NCI-H524 (cell line): ENCODE data around the gene HYOU1.
"Not testable (repeated sequence)": the region's sequence is repeated elsewhere in the genome, so short reads cannot be mapped to it uniquely, and the experiment has no call there.

Experiments used
- DNase-seq, 2 experiments: peaks; one replicate each; lab custom pipeline; 2025; lab: John Stamatoyannopoulos, UW

The HYOU1 gene, protein sequence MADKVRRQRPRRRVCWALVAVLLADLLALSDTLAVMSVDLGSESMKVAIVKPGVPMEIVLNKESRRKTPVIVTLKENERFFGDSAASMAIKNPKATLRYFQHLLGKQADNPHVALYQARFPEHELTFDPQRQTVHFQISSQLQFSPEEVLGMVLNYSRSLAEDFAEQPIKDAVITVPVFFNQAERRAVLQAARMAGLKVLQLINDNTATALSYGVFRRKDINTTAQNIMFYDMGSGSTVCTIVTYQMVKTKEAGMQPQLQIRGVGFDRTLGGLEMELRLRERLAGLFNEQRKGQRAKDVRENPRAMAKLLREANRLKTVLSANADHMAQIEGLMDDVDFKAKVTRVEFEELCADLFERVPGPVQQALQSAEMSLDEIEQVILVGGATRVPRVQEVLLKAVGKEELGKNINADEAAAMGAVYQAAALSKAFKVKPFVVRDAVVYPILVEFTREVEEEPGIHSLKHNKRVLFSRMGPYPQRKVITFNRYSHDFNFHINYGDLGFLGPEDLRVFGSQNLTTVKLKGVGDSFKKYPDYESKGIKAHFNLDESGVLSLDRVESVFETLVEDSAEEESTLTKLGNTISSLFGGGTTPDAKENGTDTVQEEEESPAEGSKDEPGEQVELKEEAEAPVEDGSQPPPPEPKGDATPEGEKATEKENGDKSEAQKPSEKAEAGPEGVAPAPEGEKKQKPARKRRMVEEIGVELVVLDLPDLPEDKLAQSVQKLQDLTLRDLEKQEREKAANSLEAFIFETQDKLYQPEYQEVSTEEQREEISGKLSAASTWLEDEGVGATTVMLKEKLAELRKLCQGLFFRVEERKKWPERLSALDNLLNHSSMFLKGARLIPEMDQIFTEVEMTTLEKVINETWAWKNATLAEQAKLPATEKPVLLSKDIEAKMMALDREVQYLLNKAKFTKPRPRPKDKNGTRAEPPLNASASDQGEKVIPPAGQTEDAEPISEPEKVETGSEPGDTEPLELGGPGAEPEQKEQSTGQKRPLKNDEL

DNA sequence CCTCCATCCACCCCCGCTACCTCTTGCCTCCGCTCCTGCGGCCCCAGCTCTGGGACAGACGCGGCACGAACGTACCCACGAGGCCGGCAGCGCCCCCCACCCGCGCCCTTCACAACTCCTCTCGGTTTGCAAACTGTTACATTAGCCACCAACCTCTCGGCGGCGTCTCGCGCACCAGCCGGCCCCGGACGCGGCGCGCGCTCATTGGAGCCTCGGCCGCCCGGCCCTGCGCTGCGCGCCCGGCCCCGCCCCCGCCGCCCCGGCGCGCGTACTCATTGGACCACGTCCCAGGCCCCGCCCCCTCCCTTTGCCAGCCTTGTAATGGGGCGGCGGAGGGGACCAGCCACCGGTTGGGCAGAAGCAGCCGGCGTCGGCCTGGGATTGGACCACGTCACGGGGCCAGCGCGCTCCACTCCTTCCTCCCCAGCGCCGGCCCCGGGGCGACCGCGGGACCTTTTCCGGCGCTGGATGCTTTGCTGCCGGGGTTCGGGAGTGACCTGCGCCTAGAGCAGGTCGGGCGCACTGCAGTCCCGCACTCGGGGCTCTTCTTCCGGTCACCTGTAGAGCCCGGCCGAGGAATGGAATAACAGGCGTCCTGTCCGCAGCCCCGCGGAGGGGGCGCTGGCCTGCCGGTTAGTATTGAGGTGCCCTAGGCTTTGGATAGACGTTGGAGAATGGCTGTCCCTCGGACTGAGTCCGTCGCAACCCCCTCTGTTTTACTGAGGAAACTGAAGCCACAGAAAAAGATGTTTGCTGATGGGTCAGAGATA is at the start of gene HYOU1:
HYOU1 (minus strand) TSS at position 206 of the 770 bp plus-strand sequence. CDS start 1,045 bp downstream, outside the sequence.
- peak; percentile 89 to 92 for DNase-seq

DNA sequence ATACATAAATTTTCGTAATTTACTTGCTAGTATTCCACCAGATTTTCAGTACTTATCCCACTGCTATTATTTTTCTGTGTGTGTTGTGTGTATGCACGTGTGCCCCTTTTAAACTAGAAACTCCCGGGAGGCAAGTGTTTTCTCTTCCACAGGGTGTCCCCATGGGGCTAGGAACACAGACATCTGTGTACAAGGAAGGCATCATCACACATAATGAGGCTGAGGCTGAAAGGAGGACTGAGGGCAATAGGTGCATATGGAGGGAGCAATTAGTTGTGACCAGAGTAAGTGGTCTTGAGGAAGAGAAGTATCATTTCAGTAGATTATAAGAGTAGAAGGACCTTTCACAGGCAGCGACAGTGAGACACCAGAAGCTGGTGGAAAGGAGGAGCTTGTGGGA is 46.8 kb upstream of the HYOU1 start:
- peak; percentile 92 to 96 for DNase-seq

DNA sequence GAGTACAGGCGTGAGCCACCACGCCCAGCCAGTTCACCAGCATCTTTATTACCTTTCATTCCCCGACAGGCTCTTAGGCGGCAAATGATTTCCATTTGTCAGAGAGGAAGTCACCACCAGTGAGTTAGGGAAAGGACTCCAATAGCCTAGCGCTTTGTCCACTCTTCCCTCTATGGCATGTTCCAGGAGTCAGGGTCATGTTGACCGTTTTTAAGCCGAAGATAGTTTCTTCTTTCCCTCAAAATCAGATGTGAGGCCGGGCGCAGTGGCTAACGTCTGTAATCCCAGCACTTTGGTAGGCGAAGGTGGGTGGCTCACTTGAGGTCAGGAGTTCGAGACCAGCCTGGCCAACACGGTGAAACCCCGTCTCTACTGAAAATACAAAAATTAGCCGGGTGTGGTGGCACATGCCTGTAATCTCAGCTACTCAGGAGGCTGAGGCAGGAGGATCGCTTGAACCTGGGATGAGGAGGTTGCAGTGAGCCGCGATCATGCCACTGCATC is 46.2 kb upstream of the HYOU1 start:
- not testable (repeated sequence) for DNase-seq

DNA sequence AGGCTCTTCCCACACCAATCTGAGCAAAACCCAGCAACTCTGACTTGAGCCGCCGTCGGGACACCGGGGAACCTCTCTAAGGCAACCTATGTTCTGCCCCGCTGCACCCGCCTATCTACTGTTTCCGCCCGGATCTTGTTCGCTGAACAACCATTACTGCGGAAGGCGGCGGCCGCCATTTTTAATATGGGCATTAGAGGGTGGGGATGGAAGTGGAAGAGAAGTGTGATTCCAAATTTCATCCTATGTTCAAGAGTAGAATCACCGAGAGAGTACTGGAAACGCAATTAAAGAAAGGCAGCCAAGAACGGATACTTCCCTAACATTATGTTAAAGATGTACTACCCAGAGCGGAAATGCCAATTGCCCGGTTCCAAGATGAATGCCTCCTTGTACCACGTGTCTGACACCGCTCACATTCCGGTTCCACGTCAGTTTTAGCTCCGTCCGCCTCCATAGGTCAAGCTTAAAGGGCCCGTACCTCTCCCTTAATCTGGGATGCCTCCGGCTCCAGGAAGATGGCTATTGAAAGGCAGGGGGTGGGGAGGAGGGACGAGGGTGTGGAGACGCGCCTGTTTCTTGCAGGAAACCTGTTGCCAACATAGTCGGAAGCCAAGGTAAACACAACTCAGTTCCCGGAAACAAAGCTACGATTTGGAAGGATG is 44.9 kb upstream of the HYOU1 start, which contains the start of gene DPAGT1:
DPAGT1 (minus strand) TSS at position 95 of the 665 bp plus-strand sequence. CDS start 198 bp downstream, outside the sequence.
- DNase-seq, result peak; percentile 97

DNA sequence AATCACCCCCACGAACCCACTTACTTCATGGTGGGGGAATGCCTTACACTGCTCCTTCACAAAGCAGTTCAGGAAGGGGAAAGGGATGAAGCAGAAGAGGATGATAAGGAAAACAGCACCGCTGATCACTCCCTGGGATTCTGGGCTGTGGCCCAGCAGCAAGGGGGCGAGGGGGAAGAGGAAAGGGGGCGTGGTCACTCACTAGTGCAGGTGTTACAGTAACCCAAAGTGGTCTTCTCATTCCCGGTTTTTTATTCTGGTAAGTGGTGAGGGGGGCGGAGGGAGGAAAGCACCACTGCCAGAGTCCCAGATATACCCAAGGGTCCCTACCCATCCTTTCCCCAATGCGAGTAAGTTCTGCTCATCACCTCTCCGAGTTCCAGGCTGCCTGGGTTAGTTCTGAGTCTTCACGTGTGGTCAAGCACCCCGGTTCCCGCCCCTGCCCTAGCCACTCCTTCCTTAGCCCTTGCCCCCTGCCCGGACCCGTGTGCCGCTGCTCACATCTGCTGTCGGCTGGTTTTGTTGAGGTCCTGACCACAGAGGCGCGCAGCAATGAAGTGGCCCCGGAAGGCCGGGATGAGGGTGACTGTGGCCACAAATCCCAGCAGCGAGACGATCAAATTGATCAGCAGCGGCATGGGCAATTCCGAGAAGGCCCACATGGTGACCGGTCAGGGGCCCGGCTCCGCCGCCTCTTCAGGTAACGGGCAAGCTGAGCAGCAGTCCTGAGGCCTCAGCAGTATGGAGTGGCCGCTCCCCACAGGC is 44.2 kb upstream of the HYOU1 start:
- no peak for DNase-seq

DNA sequence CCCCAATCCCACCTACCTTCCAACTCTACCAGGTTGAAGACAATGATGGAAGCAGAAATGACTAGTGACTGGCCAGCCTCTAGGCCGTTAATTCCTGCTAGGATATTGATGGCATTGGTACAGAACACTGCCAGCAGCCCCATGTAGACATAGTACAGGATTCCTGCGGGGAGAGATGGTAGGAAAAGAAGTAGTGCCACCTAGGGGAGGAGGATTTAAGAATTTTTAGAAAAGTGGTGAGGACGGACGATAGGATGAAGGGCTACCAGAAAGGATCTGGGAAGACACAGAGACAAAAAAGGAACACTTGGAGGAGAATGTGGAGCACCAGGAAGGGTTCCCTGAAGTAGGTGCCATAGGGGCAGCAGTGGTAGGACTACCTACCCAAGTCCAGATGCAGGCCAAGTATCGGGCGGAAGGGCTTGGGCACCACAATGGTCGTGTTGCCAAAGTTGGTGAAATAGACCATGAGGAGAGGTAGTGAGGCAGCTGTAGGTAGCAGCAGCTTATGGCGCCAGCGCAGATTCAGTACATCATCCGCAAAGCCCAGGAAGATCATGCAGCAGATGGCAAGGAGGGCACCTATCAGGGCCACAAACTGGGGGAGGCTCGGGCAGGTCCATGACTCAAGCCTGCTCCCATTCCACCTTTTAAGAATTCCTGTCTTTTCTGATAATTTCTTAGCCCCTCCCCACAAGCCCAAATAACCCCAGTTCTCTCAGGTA is 43.4 kb upstream of the HYOU1 start:
- peak in 1 of 2 experiments; percentile 56 for DNase-seq

- no peak for DNase-seq
These were observed 42.7 kb upstream of the HYOU1 start for GRCh38 chr11:119099711-119100110.

- DNase-seq, result peak; percentile 98 to 99
These were observed 38.3 kb upstream of the HYOU1 start for GRCh38 chr11:119095066-119095880.

- DNase-seq, result peak; percentile 37 to 69
These were observed 37.7 kb upstream of the HYOU1 start for GRCh38 chr11:119094816-119095065.

- DNase-seq, result peak in 1 of 2 experiments; percentile 39
These were observed 37.2 kb upstream of the HYOU1 start for GRCh38 chr11:119093942-119094815.

GRCh38 chr11:119092880-119093842 is 36.2 kb upstream of the HYOU1 start:
- no peak for DNase-seq

- peak in 1 of 2 experiments; percentile 46 for DNase-seq
These were observed 35.2 kb upstream of the HYOU1 start for GRCh38 chr11:119091966-119092879.

- DNase-seq, result peak; percentile 43 to 75
These were observed 34.2 kb upstream of the HYOU1 start for GRCh38 chr11:119091178-119091577.

- peak in 1 of 2 experiments; percentile 44 for DNase-seq
These were observed 32.3 kb upstream of the HYOU1 start for GRCh38 chr11:119089319-119089718.

- no peak for DNase-seq
These were observed 31.4 kb upstream of the HYOU1 start for GRCh38 chr11:119088406-119088805.
